NCI-H1417 treated with DMSO at 0.1 percent for 48 hours (cell line): ENCODE data around the gene PRDM16.

Experiments
- DNase-seq: peaks from one replicate; lab custom pipeline; 2025; lab: John Stamatoyannopoulos, UW

PRDM16 gene

GRCh38 chr1:3124246-3124645, 55.2 kb downstream of the PRDM16 start:
- DNase-seq, result no peak

GRCh38 chr1:3125078-3125477, 56.1 kb downstream of the PRDM16 start:
- DNase-seq, result no peak

GRCh38 chr1:3125546-3126368, 56.8 kb downstream of the PRDM16 start:
- no peak for DNase-seq

- no peak for DNase-seq
These were observed 58.0 kb downstream of the PRDM16 start for GRCh38 chr1:3126756-3127678.

- DNase-seq, result no peak
These were observed 58.7 kb downstream of the PRDM16 start for GRCh38 chr1:3127738-3128137.

GRCh38 chr1:3128431-3129132, 59.6 kb downstream of the PRDM16 start:
- DNase-seq, result no peak

GRCh38 chr1:3129133-3129490, 60.1 kb downstream of the PRDM16 start:
- DNase-seq, result no peak

GRCh38 chr1:3130268-3130667, 61.3 kb downstream of the PRDM16 start:
- DNase-seq, result no peak

GRCh38 chr1:3132660-3133059, 63.7 kb downstream of the PRDM16 start:
- no peak for DNase-seq

GRCh38 chr1:3133686-3134085, 64.7 kb downstream of the PRDM16 start:
- DNase-seq, result no peak

- DNase-seq, result no peak
These were observed 65.5 kb downstream of the PRDM16 start for GRCh38 chr1:3134381-3135072.

- no peak for DNase-seq
These were observed 66.2 kb downstream of the PRDM16 start for GRCh38 chr1:3135073-3135702.

GRCh38 chr1:3135744-3136455, 66.9 kb downstream of the PRDM16 start:
- DNase-seq, result no peak

GRCh38 chr1:3136532-3136931, 67.5 kb downstream of the PRDM16 start:
- no peak for DNase-seq

GRCh38 chr1:3137111-3138100, 68.4 kb downstream of the PRDM16 start:
- DNase-seq, result no peak

- no peak for DNase-seq
These were observed 69.7 kb downstream of the PRDM16 start for GRCh38 chr1:3138623-3139151.

- DNase-seq, result no peak
These were observed 70.4 kb downstream of the PRDM16 start for GRCh38 chr1:3139451-3139852.

GRCh38 chr1:3139871-3140361, 70.9 kb downstream of the PRDM16 start:
- no peak for DNase-seq

- no peak for DNase-seq
These were observed 71.4 kb downstream of the PRDM16 start for GRCh38 chr1:3140437-3140836.
